ENCODE measurements around the gene CCDC88C. TPM values are rescaled to one million over a fixed set of nuclear protein-coding genes. Genes with fewer than 3 reads are reported as not detected.

The CCDC88C gene
- total and polyA plus RNA-seq, 4 donors = 16.5 to 66.0 (median 32.1) TPM

GRCh38 chr14:91395466-91395865 is 22.2 kb downstream of the CCDC88C start:
- Histone ChIP-seq H3K27ac (ENCODE audit: low read depth in 1 of 2, low read length in 1 of 2) (no peak overlapping the region), H3K9ac (ENCODE audit: insufficient read depth in 1 of 2, low read length in 2 of 2) (no peak overlapping the region), H3K9me3 (ENCODE audit: control insufficient read depth in 4 of 4, insufficient read depth in 3 of 4, low read length in 3 of 4) (no peaks in the 10 kb centered on the region), H3K27me3 (ENCODE audit: control insufficient read depth in 3 of 3, insufficient read depth in 3 of 3, low read length in 2 of 3) (no peaks in the 10 kb centered on the region), H3K4me1 (ENCODE audit: control insufficient read depth in 5 of 5, insufficient read depth in 5 of 5, low read length in 5 of 5) (peaks cover 0 to 30% (median 24%) of the 10 kb centered on the region in 5 donors), H3K4me3 (no peak overlapping the region), H3K36me3 (ENCODE audit: control insufficient read depth in 4 of 4, insufficient read depth in 4 of 4, low read length in 4 of 4) (no peaks in the 10 kb centered on the region)
- ATAC-seq (ENCODE audit: insufficient read depth, low FRiP score) (no peak), DNase-seq (no peak)
- no peak for TF ChIP-seq CTCF (IDR thresholded peaks at IDR 0.05; ENCODE audit: control extremely low read depth, extremely low read depth)
- WGBS, 2 donors = 79 to 88% methylated on average over 5 of the region's 5 CpGs

GRCh38 chr14:91394105-91395081 is 23.2 kb downstream of the CCDC88C start:
- WGBS, 2 donors = 94 to 95% methylated on average over 17 of the region's 17 CpGs
- Histone ChIP-seq H3K27me3 (ENCODE audit: control insufficient read depth in 3 of 3, insufficient read depth in 3 of 3, low read length in 2 of 3) (no peaks in the 10 kb centered on the region), H3K9me3 (ENCODE audit: control insufficient read depth in 4 of 4, insufficient read depth in 3 of 4, low read length in 3 of 4) (no peaks in the 10 kb centered on the region), H3K27ac (ENCODE audit: low read depth in 1 of 2, low read length in 1 of 2) (no peak overlapping the region), H3K36me3 (ENCODE audit: control insufficient read depth in 4 of 4, insufficient read depth in 4 of 4, low read length in 4 of 4) (no peaks in the 10 kb centered on the region), H3K9ac (ENCODE audit: insufficient read depth in 1 of 2, low read length in 2 of 2) (no peak overlapping the region), H3K4me1 (ENCODE audit: control insufficient read depth in 5 of 5, insufficient read depth in 5 of 5, low read length in 5 of 5) (peaks cover 0 to 24% (median 22%) of the 10 kb centered on the region in 5 donors), H3K4me3 (no peak overlapping the region)
- TF ChIP-seq CTCF (IDR thresholded peaks at IDR 0.05; ENCODE audit: control extremely low read depth, extremely low read depth) = no peak
- DNase-seq (no peak), ATAC-seq (ENCODE audit: insufficient read depth, low FRiP score) (no peak)

- Histone ChIP-seq H3K9me3 (ENCODE audit: control insufficient read depth in 4 of 4, insufficient read depth in 3 of 4, low read length in 3 of 4) (no peaks in the 10 kb centered on the region), H3K27ac (ENCODE audit: low read depth in 1 of 2, low read length in 1 of 2) (no peak overlapping the region), H3K9ac (ENCODE audit: insufficient read depth in 1 of 2, low read length in 2 of 2) (no peak overlapping the region), H3K27me3 (ENCODE audit: control insufficient read depth in 3 of 3, insufficient read depth in 3 of 3, low read length in 2 of 3) (no peaks in the 10 kb centered on the region), H3K4me3 (no peak overlapping the region), H3K4me1 (ENCODE audit: control insufficient read depth in 5 of 5, insufficient read depth in 5 of 5, low read length in 5 of 5) (peaks cover 0 to 23% (median 17%) of the 10 kb centered on the region in 5 donors), H3K36me3 (ENCODE audit: control insufficient read depth in 4 of 4, insufficient read depth in 4 of 4, low read length in 4 of 4) (no peaks in the 10 kb centered on the region)
- DNase-seq (no peak), ATAC-seq (ENCODE audit: insufficient read depth, low FRiP score) (no peak)
- TF ChIP-seq CTCF (IDR thresholded peaks at IDR 0.05; ENCODE audit: control extremely low read depth, extremely low read depth) = no peak
- WGBS, 2 donors = 58 to 70% methylated on average over 19 of the region's 19 CpGs
Observed at GRCh38 chr14:91392623-91393303, 24.9 kb downstream of the CCDC88C start.

Data from lung (tissue), 12 donors.